Esophagus muscularis mucosa (tissue), 3 donors: Measurements from ENCODE around the gene NFRKB.

Experiments
- CTCF ChIP-seq, 3 experiments: fragments of 200-600 bp in 2 of 3; fragments of 450-650 bp in 1 of 3; sonication (generic) in 2 of 3; IDR thresholded peaks; one replicate each; pipeline ENCODE4 v1.5.1; 2017 to 2019; ENCODE audit warnings: antibody characterized with exemption in 3 of 3, mild to moderate bottlenecking in 2 of 3, moderate library complexity in 1 of 3
- POLR2A ChIP-seq: fragments of 450-650 bp; IDR thresholded peaks from one replicate; pipeline ENCODE4 v1.6.1; 2017; ENCODE audit warnings: antibody characterized with exemption, moderate library complexity, mild to moderate bottlenecking, low read depth

DNA sequence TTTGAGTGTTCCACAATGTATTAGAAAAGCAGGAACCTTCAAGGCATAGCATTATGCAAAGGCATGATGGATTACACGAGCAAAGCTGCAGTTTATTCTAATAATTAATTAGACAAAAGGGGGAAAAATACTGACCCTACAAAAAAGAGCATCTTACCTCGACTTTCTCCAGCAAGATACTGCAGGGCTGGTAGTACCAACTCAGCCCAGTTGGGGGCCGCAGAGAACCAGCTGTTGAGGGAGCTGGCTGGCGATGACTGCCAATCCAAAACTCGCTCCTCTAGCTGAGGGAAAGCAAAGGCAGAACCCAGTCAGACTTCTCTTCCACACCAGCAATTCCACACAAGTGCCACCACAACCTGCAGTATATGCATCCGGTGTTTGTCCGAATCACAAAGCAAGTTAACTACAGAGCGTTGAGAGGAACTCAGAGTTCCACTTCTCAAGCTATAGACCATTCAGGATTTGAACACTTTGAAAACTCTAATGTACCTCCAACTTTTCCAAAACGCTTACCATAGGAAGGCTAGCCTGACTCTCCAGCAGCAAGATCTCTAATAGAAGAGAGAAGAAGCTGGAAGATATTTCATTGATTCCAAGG, 13.7 kb downstream of the NFRKB start:
- TF ChIP-seq CTCF (IDR thresholded peaks at IDR 0.05) (peak in 1 of 3 experiments; percentile 32), POLR2A (no peak)
